ENCODE data around the gene ENO1.
A peak's percentile ranks its signal among the peaks of the same experiment; 100 is the strongest.
"Not testable (repeated sequence)": the region's sequence is repeated elsewhere in the genome, so short reads cannot be mapped to it uniquely, and the experiment has no call there.

The ENO1 gene

DNA sequence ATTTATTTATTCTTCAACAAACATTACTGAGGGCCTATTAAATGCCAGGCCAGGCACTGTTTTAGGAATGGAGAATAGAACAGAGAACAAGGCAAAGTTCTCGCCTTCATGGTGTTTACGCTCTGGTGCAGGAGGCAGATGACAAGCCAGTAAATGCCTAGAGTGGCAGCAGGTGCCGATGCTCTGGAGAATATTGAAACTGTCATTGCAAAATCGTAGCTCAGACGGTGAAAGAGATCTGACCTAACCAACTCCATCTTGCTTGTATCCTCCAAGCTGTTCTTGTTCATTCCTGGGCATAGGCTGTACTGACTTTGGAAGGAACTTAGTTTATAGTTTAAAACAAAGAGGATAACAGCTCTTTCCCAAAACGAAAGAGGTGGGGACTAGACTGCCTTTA is 13.5 kb upstream of the ENO1 start:
- no peak for DNase-seq

- no peak for DNase-seq
Measured at GRCh38 chr1:8891401-8891800, 12.9 kb upstream of the ENO1 start.

DNA sequence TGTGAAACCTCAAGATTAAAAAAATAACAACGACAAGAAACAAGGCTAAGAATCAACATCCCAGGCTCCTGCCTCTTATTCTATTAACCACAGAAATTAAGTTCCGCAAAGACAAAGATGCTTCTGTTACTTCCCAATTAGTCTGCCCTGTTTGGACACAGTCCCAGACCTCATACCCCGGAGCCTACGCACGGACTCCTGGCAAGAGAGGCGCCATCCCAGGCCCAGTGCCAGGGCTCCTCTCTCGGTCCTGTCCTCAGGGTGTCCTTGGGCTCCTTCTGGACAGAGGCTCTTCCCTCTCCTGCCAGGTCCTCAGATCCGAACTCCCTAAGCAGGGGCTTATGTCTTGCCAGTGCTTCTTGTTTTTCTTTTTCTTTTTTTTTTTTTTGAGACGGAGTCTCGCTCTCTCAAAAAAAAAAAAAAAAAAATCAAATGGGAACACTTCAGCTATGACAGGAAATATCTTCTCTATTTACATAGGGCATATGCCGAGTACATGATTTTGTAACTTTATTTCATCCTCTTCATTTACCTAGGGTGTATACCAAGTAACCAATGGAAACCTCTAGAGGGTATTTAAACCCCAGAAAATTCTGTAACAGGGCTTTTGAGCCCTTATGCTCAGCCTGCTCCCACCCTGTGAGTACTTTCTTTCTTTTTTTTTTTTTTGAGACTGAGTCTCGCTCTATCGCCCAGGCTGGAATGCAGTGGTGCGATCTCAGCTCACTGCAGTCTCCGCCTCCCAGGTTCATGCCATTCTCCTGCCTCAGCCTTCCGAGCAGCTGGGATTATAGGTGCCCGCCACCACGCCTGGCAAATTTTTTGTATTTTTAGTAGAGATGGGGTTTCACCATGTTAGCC is 11.7 kb upstream of the ENO1 start:
- DNase-seq = peak; percentile 82

DNA sequence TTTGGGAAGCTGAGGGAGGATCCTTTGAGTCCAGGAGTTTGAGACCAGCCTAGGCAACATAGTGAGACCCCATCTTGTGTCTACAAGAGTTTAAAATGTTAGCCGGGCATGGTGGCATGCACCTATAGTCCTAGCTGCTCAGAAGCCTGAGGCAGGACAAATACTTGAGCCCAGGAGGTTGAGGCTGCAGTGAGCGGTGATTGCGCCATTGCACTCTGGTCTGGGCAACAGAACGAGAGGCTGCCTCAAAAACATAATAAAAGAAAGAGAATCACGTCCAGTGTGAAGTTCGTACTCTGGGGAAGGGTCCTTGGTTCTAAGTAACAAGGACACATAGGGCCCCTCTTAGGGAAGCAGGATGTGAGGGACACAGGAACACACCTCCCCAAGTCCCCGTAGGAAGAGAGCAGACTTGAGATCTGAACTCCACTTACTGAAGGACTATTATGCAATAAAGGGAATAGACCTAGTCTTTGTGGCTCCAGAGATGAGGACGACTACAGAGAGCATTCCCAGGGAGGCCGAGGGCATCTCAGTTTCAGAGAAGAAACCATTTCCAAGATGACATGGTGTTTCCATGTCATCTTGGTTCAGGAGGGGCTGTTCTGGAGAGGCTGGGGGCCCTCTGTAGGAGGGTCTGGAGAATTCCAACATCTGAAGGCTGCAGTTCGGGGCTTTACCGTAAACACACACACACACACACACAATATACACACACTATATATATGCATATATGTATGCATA is 10.8 kb upstream of the ENO1 start:
- DNase-seq = no peak

DNA sequence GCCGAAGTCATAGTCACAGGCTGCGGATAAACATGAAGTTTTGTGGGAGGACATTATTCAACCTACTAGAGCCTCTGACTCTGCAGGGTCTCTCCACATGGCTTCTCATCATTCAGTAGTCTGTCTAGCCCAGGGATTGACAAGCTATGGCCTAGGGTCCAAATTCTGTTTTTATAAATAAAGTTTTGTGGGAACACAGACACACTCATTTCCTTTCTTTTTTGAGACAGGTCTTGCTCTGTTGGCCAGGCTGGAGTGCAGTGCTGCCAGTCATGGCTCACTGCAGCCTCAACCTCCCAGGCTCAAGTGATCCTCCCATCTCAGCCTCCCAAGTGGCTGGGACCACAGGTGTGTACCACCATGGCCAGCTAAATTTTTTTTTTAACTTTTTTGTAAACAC is 8.1 kb upstream of the ENO1 start:
- DNase-seq = no peak

DNA sequence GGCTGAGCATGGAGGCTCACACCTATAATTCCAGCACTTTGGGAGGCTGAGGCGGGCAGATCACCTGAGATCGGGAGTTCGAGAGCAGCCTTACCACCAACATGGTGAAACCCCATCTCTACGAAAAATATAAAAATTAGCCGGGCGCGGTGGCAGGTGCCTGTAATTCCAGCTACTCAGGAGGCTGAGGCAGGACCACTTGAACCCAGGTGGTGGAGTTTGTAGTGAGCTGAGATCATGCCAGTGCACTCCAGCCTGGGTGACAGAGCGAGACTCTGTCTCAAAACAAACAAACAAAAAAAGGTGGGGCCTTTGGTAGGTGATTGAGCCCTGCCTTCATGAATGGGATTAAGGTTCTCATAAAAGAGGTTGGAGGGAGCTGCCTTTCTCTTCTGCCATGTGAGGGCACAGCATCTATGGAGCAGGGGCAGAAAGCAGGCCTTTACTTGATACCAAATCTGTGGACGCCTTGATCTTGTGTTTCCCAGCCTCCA is 7.6 kb upstream of the ENO1 start:
- DNase-seq = not testable (repeated sequence)

GRCh38 chr1:8884105-8884504 is 5.6 kb upstream of the ENO1 start:
- not testable (repeated sequence) for DNase-seq

- DNase-seq = no peak
Measured at GRCh38 chr1:8883491-8883890, 5.0 kb upstream of the ENO1 start.

DNA sequence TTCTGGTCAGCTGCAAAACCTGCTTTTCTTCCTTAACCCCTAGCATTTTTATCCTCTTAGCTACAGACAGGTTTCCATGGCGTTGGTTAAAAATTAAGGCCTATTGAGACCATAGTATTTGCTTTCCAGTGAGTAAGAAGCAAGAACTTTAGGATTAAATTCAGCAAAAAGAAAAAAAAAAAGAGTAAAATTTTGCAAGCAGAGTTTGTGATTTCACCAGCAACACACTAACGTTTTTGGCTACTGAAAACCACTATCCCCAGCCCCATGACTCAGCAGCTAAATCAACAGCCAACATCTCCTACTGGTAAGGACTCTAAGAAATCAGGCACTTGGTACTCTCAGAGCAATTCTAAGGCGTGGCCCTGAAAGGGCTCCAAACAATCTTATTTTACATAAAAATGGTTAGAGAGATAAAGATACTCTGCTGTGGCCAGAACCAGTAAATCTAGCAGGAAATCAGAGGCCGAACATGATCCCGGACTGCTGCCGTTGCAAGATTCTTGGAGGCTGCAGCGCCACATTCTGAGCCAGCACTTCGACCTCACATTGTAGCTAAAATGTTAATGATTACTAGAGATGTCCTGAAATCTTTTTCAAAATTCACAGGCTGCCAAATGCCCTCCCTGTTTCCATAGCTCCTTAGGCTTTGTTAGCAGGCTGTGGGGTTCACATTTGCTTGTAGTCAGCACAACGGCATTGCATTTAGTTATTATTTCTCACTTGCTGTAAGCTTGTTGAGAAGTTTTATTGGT is 1.6 kb upstream of the ENO1 start:
- DNase-seq = no peak

- DNase-seq = no peak
Measured at GRCh38 chr1:8879464-8879921, 1.0 kb upstream of the ENO1 start.

- peak; percentile 94 for DNase-seq
Measured at GRCh38 chr1:8878698-8879463, 395 bp upstream of the ENO1 start.

- DNase-seq = no peak
Measured at GRCh38 chr1:8876087-8876486, 2.4 kb downstream of the ENO1 start.

DNA sequence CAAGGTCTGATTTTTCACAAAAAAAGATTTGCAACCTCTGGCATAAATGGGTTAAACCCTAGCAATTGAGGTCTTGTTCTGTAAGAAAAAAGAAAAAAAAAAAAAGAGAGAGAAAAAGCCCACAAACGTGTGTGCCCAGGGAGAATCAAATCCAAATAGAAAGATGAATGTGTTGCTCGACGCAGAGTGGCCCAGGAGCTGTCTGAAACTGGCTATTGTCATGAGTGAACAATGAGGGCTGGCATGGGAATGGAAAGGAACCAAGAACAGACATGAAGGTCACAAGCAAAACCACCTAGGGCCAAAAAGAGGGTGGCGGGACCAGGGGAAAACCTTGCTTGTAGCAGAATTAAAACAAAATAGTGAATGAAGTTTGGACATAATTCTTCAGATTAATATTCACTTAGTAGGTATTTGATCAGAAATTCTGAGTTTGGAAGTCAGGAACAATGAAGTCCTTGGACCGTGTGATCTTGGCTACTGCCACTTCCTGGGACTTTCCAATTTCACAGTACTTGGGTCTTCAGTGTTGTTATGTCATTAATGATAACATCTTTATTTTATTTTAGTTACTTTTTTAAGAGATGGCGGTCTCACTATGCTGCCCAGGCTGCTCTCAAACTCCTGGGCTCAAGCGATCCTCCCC is 3.1 kb downstream of the ENO1 start:
- no peak for DNase-seq

DNA sequence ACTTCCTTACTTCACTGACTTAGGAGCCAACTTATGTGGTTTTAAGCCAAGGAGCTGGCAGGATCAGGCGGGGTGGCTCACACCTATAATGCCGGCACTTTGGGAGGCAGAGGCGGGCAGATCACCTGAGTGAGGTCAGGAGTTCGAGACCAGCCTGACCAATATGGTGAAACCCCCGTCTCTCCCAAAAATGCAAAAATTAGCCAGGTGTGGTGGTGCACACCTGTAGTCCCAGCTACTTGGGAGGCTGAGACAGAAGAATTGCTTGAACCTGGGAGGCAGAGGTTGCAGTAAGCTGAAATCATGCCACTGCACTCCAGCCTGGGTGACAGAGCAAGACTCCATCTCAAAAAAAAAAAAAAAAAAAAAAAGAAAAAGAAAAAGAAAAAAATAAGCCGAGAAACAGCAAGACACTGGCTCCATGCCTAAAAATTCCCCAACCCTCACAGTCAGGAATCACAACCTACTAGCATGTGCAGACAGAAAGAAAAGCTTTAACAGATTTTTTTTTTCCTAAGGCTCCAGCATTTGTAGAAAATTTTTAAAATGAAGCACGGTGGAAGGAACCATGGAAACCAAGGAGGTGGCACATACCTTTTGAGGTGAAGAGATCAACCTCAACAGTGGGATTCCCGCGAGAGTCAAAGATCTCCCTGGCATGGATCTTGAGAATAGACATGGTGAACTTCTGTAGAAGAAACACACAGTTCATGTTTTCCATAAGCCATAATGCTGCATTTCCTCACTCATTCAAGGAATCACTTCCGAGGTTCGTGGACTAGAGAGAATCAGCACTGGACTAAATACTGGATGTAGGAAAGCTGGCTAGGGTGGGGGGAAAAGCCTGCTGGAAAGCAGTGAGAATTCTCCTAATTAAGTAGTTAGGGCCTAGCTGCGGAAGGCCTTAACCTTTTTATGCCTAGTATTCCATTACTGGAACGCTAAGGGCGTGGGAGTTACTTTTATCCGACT is 4.0 kb downstream of the ENO1 start:
- DNase-seq = no peak

GRCh38 chr1:8873506-8874229 is 4.8 kb downstream of the ENO1 start:
- no peak for DNase-seq

GRCh38 chr1:8873001-8873400 is 5.5 kb downstream of the ENO1 start:
- no peak for DNase-seq

GRCh38 chr1:8871965-8872399 is 6.5 kb downstream of the ENO1 start:
- DNase-seq = no peak

DNA sequence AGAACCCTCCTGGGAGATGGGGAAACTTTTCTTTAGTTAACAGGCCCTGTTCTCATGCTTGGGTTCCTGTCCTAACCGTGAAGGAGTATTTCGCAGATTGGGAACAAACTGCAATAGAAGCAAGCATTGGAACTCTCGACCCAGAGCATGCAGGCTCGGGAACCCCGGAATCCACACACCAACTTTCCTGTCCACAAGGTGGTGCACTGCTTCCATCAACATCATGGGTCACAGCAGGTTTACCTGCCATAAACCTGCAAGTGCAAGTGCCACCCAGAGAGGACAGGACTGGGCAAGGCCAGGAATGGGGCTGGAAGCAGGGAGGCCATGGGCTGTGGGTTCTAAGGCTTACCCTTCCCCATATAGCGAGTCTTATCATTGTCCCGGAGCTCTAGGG is 6.9 kb downstream of the ENO1 start:
- DNase-seq = no peak

DNA sequence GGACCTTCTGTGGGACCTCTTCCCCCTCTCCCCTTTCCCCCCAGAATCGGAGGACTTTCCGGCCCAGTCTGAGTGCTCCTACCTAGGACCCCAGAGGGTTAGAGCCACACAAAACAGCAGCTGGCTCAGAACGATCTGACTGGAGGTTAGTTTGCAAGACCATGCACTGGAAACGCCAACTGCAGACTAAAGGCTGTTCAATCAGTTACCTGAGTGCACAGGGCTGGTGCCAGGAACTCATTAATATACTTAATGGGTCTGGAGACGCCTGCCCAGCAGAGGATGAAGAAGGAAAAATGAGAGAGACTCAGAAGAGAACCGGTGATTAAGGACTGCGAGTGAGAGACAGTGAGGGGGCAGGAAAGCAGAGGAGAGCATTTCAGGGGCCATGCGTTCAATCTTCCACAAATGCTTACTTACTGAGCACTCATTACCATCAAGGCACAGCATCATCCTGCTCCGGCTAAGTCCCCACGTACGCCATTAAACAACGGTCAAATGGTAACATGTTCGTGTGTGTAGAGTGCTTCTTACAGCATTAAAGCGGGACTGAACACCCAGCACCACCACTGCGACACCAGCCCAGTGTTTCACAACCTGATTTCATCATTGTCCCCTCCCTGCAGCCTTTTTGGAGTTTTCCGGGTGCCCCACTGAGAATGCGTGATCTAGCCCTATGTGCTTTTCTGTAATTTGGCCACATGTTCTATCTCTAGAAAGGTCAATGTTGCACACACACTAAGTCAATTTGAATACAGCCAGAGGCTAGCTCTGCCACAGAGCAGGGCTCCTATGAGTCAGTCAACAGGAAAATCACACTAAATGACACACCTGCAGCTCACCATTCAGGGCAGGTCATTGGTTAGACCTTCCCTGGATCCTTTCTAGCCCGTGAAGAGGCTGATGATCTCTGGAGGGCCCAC is 7.6 kb downstream of the ENO1 start:
- DNase-seq = no peak
